Measurements from ENCODE around the gene PLXNA3. TPM values are rescaled to one million over a fixed set of nuclear protein-coding genes. Genes with fewer than 3 reads are reported as not detected.
"Not testable (repeated sequence)": the region's sequence is repeated elsewhere in the genome, so short reads cannot be mapped to it uniquely, and the experiment has no call there.

Gene PLXNA3
- total RNA-seq, 1 donor from 2014 or later: 6.6 TPM

DNA sequence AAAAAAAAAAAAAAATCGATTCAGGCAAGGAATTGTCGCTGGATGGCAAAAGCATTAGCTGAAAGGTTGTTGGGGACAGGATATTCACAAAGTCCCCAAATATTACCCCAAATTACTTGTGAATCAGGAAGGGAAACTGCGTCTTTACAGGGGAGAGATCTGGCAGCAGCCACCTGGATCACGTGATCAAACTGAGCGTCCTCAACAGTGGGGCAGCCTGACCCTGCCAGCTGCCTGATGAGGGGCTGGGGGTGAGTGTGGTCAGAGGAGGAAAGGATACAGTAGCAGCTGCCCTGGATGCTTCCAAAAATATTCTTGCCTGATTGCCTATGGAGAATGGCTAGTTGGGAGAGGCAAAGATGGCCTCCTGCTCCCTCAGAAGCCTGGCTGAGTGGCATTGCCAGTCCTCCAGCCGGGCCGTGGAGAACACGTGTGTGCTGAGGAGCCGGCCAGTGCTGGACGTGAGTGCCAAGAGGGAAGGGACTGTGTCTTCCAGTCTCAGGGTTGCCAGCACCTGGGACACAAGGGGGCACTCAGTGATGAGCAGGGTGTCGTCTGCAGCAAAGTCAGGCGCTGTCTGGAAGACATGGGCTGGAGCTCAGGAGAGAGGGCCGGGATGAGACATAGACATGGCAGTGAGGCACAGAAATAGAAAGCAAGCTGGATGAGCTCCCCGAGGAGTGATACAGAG lies 24.0 kb downstream of the PLXNA3 start:
- no peak for DNase-seq

GRCh38 chrX:154482786-154483185 lies 24.7 kb downstream of the PLXNA3 start:
- DNase-seq: no peak

GRCh38 chrX:154483325-154483724 lies 25.2 kb downstream of the PLXNA3 start:
- DNase-seq: no peak

DNA sequence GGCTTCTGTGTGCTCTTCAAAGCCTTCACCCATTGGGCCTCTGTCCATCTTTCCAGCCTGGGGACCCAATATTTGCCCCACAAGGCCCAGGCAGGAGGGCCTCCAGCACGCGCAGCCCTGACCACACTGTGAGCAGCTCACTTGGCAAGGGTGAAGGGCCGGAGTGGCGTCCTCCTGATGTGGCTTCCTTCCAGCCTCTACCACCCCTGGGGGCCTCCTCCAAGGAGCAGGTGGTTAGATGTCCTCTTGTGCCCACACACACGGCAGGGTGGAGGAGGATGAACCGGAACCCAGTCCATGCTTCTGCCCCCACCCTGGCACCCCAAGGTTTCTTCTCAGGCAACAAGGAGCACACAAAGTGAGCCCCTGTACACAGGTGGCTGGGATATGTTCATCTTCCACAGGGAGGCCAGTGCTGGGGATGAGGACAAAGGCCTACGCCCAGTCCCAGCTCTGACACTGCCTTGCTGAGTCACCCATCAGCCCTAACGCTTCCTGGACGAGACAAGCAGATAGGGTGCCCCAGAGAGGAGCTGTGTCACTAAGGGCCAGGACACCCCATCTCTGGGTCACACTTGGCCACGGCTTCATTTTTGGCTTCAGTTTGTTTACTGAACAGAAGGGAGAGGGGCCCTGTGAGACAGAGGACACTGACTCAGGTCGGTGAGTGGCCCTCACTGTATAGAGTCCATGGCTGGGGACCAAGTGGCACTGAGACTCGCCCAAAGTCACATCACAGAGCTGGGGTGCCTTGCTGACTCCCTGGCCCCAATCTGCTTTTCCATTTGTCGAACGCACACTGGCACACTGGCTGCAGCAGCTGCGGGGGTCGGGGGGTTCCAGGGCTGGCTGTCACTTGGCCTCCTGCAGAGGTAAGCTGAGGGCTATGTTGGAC lies 26.4 kb downstream of the PLXNA3 start:
- no peak for DNase-seq

- DNase-seq: no peak
These were observed 27.3 kb downstream of the PLXNA3 start for GRCh38 chrX:154485150-154486051.

DNA sequence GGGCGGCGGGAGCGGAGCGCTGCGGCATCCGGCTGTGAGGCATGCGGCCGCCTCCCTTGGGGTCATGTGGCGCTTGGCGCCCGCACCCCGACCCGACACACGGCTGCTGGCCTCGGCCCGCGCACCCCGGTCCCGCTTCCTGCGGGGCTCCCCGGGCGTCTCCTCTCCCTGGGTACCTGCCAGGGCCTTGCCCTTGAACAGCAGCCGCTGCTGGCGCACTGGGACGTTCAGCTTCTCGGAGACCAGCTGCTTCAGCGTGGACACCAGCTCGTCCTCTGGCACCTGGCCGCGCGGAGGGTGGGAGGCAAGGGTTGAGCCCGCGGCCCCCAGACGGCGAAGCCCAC lies 27.9 kb downstream of the PLXNA3 start:
- peak; percentile 17 for DNase-seq

DNA sequence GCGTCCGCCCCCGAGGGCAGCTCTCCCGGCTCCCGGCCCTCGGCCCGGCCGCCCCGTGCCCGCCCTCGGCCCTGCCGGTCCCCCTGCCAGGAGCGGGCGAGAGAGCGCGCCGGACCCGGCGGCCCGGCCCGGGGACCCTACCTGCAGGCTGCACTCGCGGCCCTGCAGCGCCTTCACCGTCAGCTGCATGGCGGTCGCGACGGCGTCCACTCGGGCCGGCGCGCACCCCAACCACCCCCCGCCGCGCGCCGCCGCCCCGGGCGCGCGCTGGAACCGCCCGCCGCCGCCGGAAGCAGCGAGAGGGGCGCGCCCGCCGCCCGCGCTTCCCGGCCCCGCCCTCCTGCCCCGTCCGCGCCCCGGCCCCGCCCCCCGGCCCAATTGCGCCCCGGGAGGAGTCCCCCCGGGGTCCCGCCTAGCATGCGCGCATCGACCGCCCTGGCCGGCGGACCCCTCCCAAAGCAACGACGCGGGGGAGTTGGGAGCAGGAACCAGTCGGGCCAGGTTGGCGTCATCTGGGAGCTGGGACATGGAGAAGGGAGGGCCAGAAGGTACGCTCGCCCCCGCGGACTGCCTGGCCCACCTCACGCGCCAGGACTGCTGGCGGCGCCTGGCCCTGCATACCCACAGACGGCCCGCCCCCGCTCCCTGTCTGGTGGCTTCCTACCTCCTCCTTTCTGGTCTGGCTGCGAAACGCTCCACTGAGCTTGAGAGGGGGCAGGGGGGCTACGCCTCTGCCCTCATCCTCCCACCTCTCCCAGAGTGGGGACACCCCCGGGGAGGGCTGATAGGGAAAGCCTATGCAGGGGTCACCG lies 28.5 kb downstream of the PLXNA3 start, which contains the start of gene UBL4A:
Gene UBL4A (minus strand): TSS at position 220 of the 812 bp plus-strand sequence. CDS start 31 bp downstream, at position 189.
- DNase-seq: peak; percentile 50

DNA sequence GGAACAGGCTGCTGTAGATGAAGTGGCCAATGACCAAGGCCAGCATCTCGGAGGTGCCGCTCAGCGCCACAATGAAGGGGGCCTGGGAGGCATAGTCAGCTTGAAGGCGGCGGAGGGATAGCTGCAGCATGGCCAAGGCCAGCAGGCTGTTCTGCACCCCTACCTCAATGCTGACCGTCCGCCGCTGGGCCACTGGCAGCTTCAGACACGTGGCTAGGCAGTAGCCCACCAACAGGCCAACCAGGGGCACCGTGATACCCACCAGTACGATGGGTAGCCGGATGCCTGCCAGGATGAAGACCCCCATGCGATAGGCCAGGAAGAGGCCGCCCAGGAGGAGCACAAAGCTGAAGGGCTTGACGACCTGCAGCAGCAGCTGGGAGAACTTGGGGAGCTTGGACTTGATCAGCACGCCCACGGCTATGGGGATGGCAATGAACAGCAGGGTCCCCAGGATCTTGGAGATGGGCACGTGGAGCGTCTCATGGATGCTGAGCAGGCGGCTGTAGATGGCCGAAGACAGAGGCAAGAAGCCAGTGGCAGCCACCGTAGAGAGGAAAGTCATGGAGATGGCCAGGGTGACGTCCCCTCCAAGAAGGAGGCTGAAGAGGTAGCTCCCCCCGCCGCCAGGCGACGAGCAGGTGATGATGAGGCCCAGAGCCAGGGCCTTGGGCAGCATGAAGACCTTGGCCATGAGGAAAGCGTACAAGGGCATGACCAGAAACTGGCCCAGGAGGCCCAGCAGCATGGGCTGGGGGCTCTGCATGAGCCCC lies 29.6 kb downstream of the PLXNA3 start:
- DNase-seq: no peak

DNA sequence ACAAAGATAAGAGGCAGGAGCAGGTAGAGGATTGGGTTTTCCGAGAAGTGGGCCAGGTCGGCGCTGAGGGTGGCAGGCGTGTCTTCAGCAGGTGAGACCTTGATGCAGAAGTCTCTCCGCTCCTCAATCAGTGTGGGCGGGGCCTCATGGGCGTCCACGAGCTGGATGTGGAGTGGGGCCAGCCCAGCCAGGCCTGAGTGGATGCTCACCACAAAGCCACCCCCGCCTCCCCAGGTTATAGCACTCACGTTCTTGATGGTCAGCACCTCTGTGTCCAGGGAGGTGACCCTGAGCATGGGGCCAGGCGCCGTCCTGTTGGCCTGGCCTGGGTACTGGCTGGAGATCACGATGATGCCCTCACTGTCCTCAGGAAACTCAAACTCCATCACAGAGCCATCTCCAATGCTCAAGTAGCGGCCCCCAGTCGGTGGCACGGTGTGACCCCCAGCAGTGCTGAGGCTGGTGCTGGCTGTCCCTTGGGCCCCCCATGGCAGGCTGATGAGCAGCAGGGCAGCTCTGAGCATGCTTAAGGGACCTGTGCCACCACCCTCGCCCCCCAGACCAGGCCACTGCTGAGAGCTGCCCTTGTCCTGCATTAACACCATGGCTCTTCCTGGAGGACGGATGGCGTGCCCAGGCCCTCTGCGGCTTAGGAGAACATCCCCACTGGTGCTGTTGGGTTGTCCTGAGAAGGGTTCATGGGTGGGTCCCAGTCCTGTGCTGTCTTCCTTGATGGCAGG lies 30.4 kb downstream of the PLXNA3 start:
- DNase-seq: no peak

GRCh38 chrX:154489182-154489581 lies 31.1 kb downstream of the PLXNA3 start:
- no peak for DNase-seq

DNA sequence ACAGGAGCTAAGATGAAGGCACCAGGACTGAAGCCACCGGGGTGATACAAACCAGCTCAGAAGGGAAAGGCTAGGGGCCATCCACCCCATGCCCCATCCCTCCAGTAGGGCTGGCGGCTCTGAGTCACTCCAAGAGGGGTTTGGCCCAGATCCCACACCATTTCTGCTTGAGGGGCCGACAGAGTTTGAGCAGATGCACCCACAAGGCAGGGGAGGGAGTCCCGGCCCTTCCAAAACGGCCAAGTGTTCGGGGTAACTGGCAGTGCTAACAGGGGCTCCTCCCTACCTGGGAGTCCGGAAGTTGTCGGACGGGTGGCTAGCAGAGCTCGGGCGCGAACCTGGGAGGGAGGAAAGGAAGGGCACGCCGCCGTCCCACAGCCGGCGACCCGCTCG lies 31.9 kb downstream of the PLXNA3 start:
- DNase-seq: peak; percentile 24

DNA sequence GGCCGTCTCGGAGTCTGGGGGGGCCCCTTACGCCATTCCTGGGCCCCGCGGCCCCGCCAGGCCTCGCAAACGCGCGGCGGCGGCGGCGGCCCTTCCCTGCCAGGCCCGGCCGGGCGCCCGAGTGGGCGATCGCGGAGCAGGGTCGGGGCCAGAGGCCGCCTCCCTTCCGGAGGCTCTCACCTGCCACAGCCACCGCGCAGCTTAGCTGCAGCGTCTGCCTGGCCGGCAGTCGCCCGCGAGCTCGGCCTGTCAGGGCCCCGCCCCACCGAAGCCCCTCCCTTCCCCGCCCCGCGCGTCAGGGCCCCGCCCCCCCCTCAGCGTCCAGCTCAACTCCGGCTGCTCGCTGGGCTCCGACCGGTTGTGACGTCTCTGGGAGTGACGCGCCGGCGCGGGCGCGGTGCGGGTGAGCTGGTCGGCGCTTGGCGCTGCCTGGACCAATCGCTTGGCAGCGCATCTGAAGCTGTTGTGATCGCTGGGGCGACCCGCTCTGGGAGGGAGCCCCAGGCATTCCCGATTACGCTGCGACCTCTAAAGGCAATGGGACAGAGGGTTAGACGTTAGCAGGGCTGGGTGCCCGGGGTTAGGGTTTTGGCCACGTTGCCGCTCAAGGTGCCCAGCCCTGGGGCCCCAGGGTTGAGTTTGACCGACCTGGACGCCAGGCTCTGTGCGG lies 32.5 kb downstream of the PLXNA3 start, which contains the start of gene SLC10A3:
Gene SLC10A3 (minus strand): TSS at position 216 of the 670 bp plus-strand sequence. CDS start 1,689 bp downstream, outside the sequence.
- DNase-seq: peak; percentile 95

DNA sequence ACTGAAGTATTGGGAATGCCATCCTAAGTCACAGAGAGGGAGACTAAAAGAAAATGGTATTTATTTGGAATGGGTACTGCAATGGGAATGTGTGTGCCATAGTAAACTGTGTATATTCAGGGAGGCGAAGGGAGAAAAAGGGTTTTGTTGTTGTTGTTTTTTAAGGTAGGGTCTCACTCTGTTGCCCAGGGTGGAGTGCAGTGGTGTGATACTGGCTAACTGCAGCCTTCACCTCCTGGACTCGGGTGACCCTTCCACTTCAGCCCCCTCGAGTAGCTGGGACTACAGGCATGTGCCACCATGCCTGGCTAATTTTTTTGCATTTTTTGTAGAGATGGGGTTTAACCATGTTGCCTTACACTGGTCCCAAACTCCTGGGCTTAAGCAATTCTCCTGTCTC lies 36.6 kb downstream of the PLXNA3 start:
- DNase-seq: no peak

GRCh38 chrX:154495472-154495922 lies 37.4 kb downstream of the PLXNA3 start:
- DNase-seq: no peak

- DNase-seq: not testable (repeated sequence)
These were observed 38.6 kb downstream of the PLXNA3 start for GRCh38 chrX:154496591-154497137.

GRCh38 chrX:154501423-154501822 lies 43.3 kb downstream of the PLXNA3 start:
- not testable (repeated sequence) for DNase-seq

GRCh38 chrX:154502098-154502497 lies 44.0 kb downstream of the PLXNA3 start:
- DNase-seq: no peak

GRCh38 chrX:154502989-154503388 lies 44.9 kb downstream of the PLXNA3 start:
- no peak for DNase-seq

DNA sequence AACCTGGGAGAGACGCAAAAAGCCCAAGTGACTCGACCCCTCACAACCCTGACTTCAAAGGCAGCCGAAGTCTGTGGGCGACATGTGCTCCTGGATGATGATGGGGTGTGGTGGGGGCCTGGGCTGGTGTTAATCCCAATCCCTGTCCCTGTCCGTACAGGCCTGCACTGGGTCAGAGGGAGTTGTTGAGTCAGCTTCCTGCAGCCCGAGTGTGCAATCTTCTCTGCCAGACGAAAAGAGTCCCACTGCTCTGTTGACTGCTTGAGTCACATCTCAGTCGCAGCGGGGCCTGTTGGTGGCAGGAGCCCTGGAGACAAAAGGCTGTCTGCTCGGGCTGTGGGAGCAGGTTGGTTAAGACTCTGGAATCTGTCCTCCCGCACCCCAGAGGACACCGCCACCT lies 47.7 kb downstream of the PLXNA3 start:
- peak; percentile 54 for DNase-seq

Measured in dermis blood vessel endothelial cell (primary cell).